ENCODE measurements around the gene PAWR.

GRCh38 chr12:79678306-79678705 is 12.5 kb downstream of the PAWR start:
- TF ChIP-seq CHD4 (IDR thresholded peaks at IDR 0.05; ENCODE audit: insufficient read depth, insufficient replicate concordance, low read depth, low read length, poor library complexity, severe bottlenecking) (no peak), SETDB1 (IDR thresholded peaks at IDR 0.05; ENCODE audit: low read length) (no peak), POLR2A (conservative IDR thresholded peaks at IDR 0.05) (no peak), HDAC3 (IDR thresholded peaks at IDR 0.05; ENCODE audit: borderline replicate concordance, partially characterized antibody) (no peak), ZFP36 (IDR thresholded peaks at IDR 0.05; ENCODE audit: low read depth, low read length, partially characterized antibody) (no peak), CHD2 (IDR thresholded peaks at IDR 0.05; ENCODE audit: low read depth, low read length) (no peak), SMAD1 (IDR thresholded peaks at IDR 0.05; ENCODE audit: low read depth, low read length, partially characterized antibody) (no peak), TRIM24 (IDR thresholded peaks at IDR 0.05) (no peak), EP300 (IDR thresholded peaks at IDR 0.05; ENCODE audit: low read length) (no peak), ZNF239 (CRISPR knock-in tag; IDR thresholded peaks at IDR 0.05) (no peak), CTCF (IDR thresholded peaks at IDR 0.05 in 2 of 3, conservative IDR thresholded peaks at IDR 0.05 in 1 of 3; ENCODE audit: insufficient read depth in 2 of 3, low read depth in 1 of 3, low read length in 3 of 3) (no peak)

All from K562 (cell line).